ENCODE measurements around the gene ZNF69.
A peak's percentile ranks its signal among the peaks of the same experiment; 100 is the strongest.
"Not testable (repeated sequence)": the region's sequence is repeated elsewhere in the genome, so short reads cannot be mapped to it uniquely, and the experiment has no call there.

ZNF69 gene

GRCh38 chr19:11887611-11888531 is at the start of gene ZNF69:
TSS of gene ZNF69 (plus strand) at chr19:11887782. CDS start at chr19:11887924, 142 bp downstream.
- peak; percentile 88 for DNase-seq (ENCODE audit: low spot score)

- no peak for DNase-seq (ENCODE audit: low spot score)
These were observed 43.9 kb upstream of the ZNF69 start for GRCh38 chr19:11843722-11844121.

- DNase-seq (ENCODE audit: low spot score): not testable (repeated sequence)
These were observed 40.0 kb upstream of the ZNF69 start for GRCh38 chr19:11847615-11848014.

DNA sequence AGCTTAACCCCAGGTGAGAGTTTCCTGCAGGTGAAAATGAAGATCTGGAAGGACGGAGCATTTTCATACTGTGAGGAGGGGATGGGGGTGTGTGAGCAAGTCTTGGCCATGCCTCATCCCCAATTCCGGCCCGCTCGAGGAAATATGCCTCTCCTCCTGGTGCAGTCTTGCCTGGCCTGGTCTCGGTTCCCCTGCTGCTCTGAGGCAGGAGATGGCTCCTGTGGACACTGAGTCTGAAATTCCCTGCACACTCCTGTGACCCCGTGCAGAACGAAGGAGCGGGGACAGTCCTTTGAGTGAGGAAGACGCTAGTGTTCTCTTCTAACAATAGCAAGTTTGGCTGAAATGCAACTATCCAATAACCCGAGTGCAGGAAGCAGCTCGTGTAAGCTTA is 39.4 kb upstream of the ZNF69 start:
- no peak for DNase-seq (ENCODE audit: low spot score)

- DNase-seq (ENCODE audit: low spot score): peak; percentile 91
These were observed 38.8 kb upstream of the ZNF69 start, which contains the start of gene ZNF439 for GRCh38 chr19:11848594-11849469. TSS of gene ZNF439 (plus strand) at chr19:11848726. CDS start at chr19:11848868, 142 bp downstream.

GRCh38 chr19:11850289-11850688 is 37.3 kb upstream of the ZNF69 start:
- not testable (repeated sequence) for DNase-seq (ENCODE audit: low spot score)

- DNase-seq (ENCODE audit: low spot score): no peak
These were observed 34.2 kb upstream of the ZNF69 start for GRCh38 chr19:11853358-11853757.

GRCh38 chr19:11856596-11857250 is 30.9 kb upstream of the ZNF69 start:
- no peak for DNase-seq (ENCODE audit: low spot score)

DNA sequence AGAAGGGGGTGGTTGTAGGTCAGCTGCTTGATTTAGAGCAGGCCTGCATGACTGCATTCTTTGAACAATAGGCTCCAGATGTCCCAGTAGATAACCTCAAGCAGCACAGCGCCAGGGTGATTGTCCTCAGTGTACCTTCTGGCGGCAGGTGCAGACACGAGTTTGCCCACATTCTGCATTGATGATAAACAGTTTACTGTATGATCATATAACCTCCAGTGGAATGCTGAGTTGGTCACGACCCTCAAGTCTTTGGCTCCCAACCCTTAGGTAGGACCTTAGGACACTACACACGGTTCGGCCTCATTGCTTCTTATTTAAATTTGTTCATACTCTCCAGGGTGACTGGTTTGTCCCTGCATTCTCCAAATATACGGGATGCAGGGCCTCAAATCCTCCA is 26.9 kb upstream of the ZNF69 start:
- DNase-seq (ENCODE audit: low spot score): no peak

DNA sequence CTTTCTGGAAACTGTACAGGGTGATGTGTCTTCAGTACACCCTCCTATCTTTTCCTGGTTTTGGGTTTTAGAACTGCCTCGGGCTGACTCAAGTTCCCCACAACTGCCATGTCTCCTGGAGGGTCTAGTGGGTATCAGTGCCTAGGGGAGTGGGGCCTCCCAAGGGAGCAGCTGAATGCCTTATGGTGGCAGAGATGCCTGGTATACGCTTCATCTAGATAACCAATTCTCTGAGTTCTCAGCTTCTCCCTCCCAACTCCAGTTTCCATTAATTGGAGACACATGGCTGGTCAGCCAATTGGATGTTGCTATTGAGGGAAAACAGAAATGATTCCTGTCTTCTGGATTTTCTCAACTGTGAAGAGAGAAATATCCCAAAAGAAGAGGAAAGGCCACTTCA is 26.3 kb upstream of the ZNF69 start:
- no peak for DNase-seq (ENCODE audit: low spot score)

- not testable (repeated sequence) for DNase-seq (ENCODE audit: low spot score)
These were observed 19.8 kb upstream of the ZNF69 start for GRCh38 chr19:11867766-11868165.

- DNase-seq (ENCODE audit: low spot score): no peak
These were observed 19.4 kb upstream of the ZNF69 start for GRCh38 chr19:11868188-11868587.

- no peak for DNase-seq (ENCODE audit: low spot score)
These were observed 15.0 kb upstream of the ZNF69 start for GRCh38 chr19:11872624-11873023.

GRCh38 chr19:11873762-11874161 is 13.8 kb upstream of the ZNF69 start:
- DNase-seq (ENCODE audit: low spot score): no peak

DNA sequence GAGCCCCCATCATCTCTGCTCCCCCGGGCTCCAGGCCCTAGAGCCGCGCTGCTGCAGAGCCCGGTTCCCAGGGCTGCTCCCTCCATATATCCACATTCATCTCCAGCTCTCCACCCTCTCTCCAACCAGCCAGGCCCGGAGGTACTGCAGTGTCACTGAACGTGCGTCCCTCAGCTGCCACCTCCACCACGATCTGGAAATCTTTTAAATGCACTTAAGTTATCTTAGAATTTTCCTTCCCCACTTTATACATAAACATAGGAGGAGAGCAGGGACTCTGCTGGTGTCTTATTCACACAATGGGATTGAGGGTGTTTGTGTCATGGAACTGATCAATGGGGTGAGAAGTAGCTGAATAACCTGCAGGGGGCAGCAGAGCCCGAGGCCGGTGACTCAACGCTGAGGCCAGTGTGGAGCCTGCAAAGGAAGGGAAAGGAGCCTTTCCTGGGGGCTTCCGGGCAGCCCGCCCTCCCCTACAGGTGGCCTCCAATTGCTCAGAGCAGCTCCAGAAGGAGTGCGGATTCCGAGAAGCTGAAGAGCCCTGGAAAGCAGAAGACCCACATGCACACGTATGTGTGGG is 7.8 kb upstream of the ZNF69 start:
- not testable (repeated sequence) for DNase-seq (ENCODE audit: low spot score)

GRCh38 chr19:11880598-11880997 is 7.0 kb upstream of the ZNF69 start:
- no peak for DNase-seq (ENCODE audit: low spot score)

DNA sequence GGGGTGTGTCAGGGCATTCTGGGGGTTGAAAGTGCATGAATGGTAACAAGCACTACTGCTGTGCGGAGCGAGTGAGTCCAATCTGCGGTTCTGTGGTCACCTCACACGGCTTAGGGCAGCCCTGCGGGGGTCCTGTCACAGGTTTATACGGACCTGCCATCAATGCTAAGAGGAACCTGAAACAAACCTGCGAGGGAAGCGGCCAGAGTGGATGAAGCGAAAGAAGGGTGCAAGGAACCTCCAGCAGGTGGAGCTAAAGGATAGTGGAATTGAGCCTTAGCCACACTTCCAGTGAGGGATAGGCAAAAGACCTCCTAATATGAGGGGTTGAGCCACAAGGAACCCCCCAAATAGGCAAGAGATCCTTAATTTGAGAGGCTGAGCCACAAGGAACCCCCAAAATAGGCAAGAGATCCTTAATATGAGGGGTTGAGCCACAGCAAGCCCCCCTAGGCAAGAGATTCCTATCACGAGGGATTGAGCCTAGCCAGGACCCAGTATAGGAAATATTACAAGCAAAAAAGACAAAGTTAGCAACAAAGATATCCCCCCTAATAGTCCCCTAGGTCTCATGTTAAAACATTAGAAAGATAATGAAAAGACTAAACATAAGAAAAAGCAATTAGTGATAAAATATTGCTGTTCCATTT is 6.3 kb upstream of the ZNF69 start:
- peak; percentile 74 for DNase-seq (ENCODE audit: low spot score)

DNA sequence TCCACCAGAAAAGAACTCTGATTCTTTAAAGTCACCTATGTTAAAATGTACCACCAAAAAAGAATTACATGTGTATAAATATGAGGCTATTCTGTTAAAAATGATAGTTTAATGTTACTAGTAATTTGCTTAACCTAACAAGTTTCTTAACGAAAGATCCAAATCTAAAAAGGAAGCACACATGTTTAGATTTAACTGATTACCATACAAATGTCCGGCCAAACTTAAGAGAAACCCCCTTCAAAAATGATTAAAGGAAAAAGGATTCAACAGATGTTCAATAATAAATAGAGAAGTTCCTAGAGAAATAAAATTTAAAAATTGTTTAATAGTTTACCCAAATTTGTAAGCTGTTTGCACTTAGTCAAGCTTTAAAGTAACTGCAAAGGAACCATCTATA is 5.0 kb upstream of the ZNF69 start:
- no peak for DNase-seq (ENCODE audit: low spot score)

- peak; percentile 6 for DNase-seq (ENCODE audit: low spot score)
These were observed 360 bp upstream of the ZNF69 start for GRCh38 chr19:11887234-11887610.

DNA sequence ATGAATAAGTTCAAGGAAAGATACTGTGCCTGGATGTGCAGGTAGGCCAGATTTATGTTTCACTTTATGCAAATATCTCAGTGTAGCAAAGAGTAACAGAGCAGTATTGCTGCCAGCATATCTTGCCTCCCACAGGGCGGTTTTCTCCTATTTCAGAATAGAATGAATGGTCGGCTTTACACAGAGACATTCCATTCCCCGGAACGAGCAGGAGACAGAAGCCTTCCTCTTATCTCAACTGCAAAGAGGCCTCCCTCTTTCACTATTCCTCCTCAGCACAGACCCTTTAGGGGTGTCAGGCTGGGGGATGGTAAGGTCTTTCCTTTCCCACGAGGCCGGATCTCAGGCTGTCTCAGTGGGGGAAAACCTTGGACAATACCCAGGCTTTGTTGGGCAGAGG is 2.3 kb downstream of the ZNF69 start:
- not testable (repeated sequence) for DNase-seq (ENCODE audit: low spot score)

- no peak for DNase-seq (ENCODE audit: low spot score)
These were observed 3.1 kb downstream of the ZNF69 start for GRCh38 chr19:11890634-11891033.

All from AG08395 (cell line).